ENCODE data around the gene ERO1B. TPM values are rescaled to one million over a fixed set of nuclear protein-coding genes. Genes with fewer than 3 reads are reported as not detected.

Gene ERO1B
- total and polyA plus RNA-seq, 2 of the 4 experiments (the other 2 are of a cell fraction) = 0.54 to 0.60 TPM

- dilution Hi-C loops (cut with HindIII; ENCODE audit: low sequenced_read_pairs, unreplicated experiment) = no loop called here
- Histone ChIP-seq H3K27me3 (ENCODE audit: control insufficient read depth, insufficient read depth, low read length) (no peaks in the 10 kb centered on the region), H2AFZ (replicated peaks; ENCODE audit: low read length, poor library complexity) (no peak overlapping the region), H3K14ac (replicated peaks; ENCODE audit: low read depth, low read length) (no peak overlapping the region), H4K20me1 (ENCODE audit: insufficient read depth, low read length) (no peaks in the 10 kb centered on the region), H3K4ac (ENCODE audit: low read depth, low read length) (no peak overlapping the region), H3K9me1 (ENCODE audit: insufficient read depth, low read length) (no peaks in the 10 kb centered on the region), H3K18ac (ENCODE audit: low read depth, low read length) (no peak overlapping the region), H3K36me3 (ENCODE audit: control insufficient read depth, insufficient read depth, low read length) (no peaks in the 10 kb centered on the region), H4K8ac (ENCODE audit: low read depth in 2 of 2, low read length in 2 of 2) (no peak overlapping the region), H3K4me3 (ENCODE audit: insufficient read depth, low read depth, low read length) (no peak overlapping the region), H3K27ac (ENCODE audit: insufficient read depth, low read length) (no peak overlapping the region), H4K5ac (ENCODE audit: low read depth, low read length) (no peak overlapping the region), H2BK15ac (ENCODE audit: low read depth, low read length) (no peak overlapping the region), H2BK5ac (ENCODE audit: low read depth, low read length, poor library complexity, severe bottlenecking) (no peak overlapping the region), H2BK120ac (ENCODE audit: low read depth, low read length) (no peak overlapping the region), H3K9me3 (ENCODE audit: control insufficient read depth, insufficient read depth, low read length) (no peaks in the 10 kb centered on the region), H3K9ac (ENCODE audit: low read depth, low read length) (no peak overlapping the region), H2AK9ac (replicated peaks; ENCODE audit: low read depth, low read length, poor library complexity) (no peak overlapping the region), H3K4me2 (ENCODE audit: low read depth, low read length) (no peak overlapping the region), H4K91ac (ENCODE audit: insufficient read depth, low read depth, low read length) (no peak overlapping the region), H3K56ac (ENCODE audit: extremely low read depth, insufficient read depth, low read length) (no peak overlapping the region), H3K23ac (ENCODE audit: low read depth, low read length) (no peak overlapping the region), H3K79me1 (ENCODE audit: low read depth in 1 of 2, low read length in 2 of 2) (no peaks in the 10 kb centered on the region), H2AK5ac (ENCODE audit: low read depth, low read length) (no peak overlapping the region), H3K4me1 (ENCODE audit: control insufficient read depth, insufficient read depth, low read length) (no peaks in the 10 kb centered on the region), H2BK20ac (ENCODE audit: low read depth, low read length) (no peak overlapping the region)
- TF ChIP-seq BHLHE40 (IDR thresholded peaks at IDR 0.05; ENCODE audit: low read depth, low read length) = no peak
- no peak for TF ChIP-seq RCOR1 (IDR thresholded peaks at IDR 0.05; ENCODE audit: insufficient replicate concordance, low read length)
- no peak for TF ChIP-seq CTCF (conservative IDR thresholded peaks at IDR 0.05; ENCODE audit: low read depth, low read length)
- DNase-seq = no peak
- ATAC-seq (ENCODE audit: low read depth) = no peak
- ChIA-PET POLR2A (ENCODE audit: unreplicated experiment) (no interaction called here), CTCF (no interaction called here)
- no CpG with 5 or more reads among the region's 1 CpG for WGBS, 2 experiments (ENCODE audit: extremely low coverage in 2 of 2, insufficient read length in 1 of 2)
- intact Hi-C loops (cut with micrococcal nuclease) = no loop called here
- BruUV-seq (replicated peaks) = no TSS peak
- in situ Hi-C loops (cut with MboI; ENCODE audit: low sequenced_read_pairs) = no loop called here
Observed at GRCh38 chr1:236261033-236261432, 20.7 kb downstream of the ERO1B start.
